K562 (cell line): ENCODE data around the gene SNX3. TPM values are rescaled to one million over a fixed set of nuclear protein-coding genes. Genes with fewer than 3 reads are reported as not detected.

Experiments
- BRCA1 ChIP-seq, 2 experiments: fragments of 450-650 bp in 1 of 2; sonication (generic) in 1 of 2; formaldehyde crosslinking in 1 of 2; IDR thresholded peaks; 2 replicates each; pipeline versions ENCODE4 v1.5.0 to v1.6.1; 2017 to 2020; ENCODE audit warnings: mild to moderate bottlenecking in 1 of 2, missing genetic modification reagents in 1 of 2
- EGR1 ChIP-seq: fragments of 450-650 bp; conservative IDR thresholded peaks from 2 replicates; pipeline ENCODE4 v1.6.1; 2017; ENCODE audit warnings: mild to moderate bottlenecking
- GABPB2 ChIP-seq: fragments of 250-450 bp; sonication (Bioruptor Pico); conservative IDR thresholded peaks from 2 replicates; pipeline ENCODE4 v1.5.1; 2021; ENCODE audit warnings: mild to moderate bottlenecking
- KDM4B ChIP-seq, 2 experiments: fragments of 450-650 bp in 1 of 2; sonication (generic) in 1 of 2; IDR thresholded peaks; 2 replicates each; pipeline ENCODE4 v1.6.1; 2016 to 2017; ENCODE audit warnings: borderline replicate concordance in 2 of 2, antibody characterized with exemption in 1 of 2, low read depth in 1 of 2, mild to moderate bottlenecking in 1 of 2
- NONO ChIP-seq, 2 experiments: fragments of 200-400 bp in 1 of 2; fragments of 450-650 bp in 1 of 2; formaldehyde crosslinking in 1 of 2; IDR thresholded peaks; 2 replicates each; pipeline ENCODE4 v1.6.1; 2017; ENCODE audit warnings: low read depth in 2 of 2, mild to moderate bottlenecking in 2 of 2, moderate library complexity in 2 of 2, low read length in 1 of 2
- RBBP5 ChIP-seq: fragments of 200-600 bp; sonication (generic); IDR thresholded peaks from 2 replicates; pipeline ENCODE4 v1.6.1; 2012; ENCODE audit warnings: borderline replicate concordance, mild to moderate bottlenecking, low read length, control low read depth, inconsistent platforms; ENCODE audit not compliant: insufficient read depth, poor library complexity, severe bottlenecking
- ZC3H11A ChIP-seq: IDR thresholded peaks from 2 replicates; pipeline ENCODE4 v1.6.1; 2012; ENCODE audit warnings: low read depth, low read length, improper control_type of control experiment
- polyA plus RNA-seq, 8 experiments: library from polyadenylated mRNA; depleted of rRNA in 4 of 8; stranded (reverse) in 5 of 8; unstranded in 3 of 8; fragments of >200 nt; fragmentation: Nextera tagmentation in 2 of 8; fragmentation: Illumina TruSeq in 1 of 8; extraction: Ambion mirVana in 2 of 8; extraction: Trizol in 1 of 8; gene quantifications; 2 replicates each; pipeline versions ENCODE4 v1.2.1 to v1.2.3, GENCODE V29; 2011 to 2014; ENCODE audit warnings: inconsistent platforms in 1 of 8, missing spikeins in 1 of 8
- total RNA-seq, 7 experiments: library from RNA; depleted of rRNA in 6 of 7; stranded (reverse); fragments of >200 nt in 6 of 7; fragmentation: Illumina TruSeq in 2 of 7; extraction: Trizol in 2 of 7; gene quantifications; 2 replicates each; pipeline versions ENCODE4 v1.2.1 to v1.2.3, GENCODE V29; 2011 to 2021; ENCODE audit warnings: low replicate concordance in 1 of 7
- TF ChIP-seq, protein P1 (sequence below): fragments of 250-450 bp; sonication (Bioruptor Pico); IDR thresholded peaks from 2 replicates; pipeline ENCODE4 v1.4.0; 2020; ENCODE audit warnings: mild to moderate bottlenecking, moderate library complexity

SNX3 gene
- total and polyA plus RNA-seq, 9 of the 15 experiments (the other 6 are each of a cell fraction or from before 2014, with no cell fraction given): 48.9 to 410 (median 159) TPM

DNA sequence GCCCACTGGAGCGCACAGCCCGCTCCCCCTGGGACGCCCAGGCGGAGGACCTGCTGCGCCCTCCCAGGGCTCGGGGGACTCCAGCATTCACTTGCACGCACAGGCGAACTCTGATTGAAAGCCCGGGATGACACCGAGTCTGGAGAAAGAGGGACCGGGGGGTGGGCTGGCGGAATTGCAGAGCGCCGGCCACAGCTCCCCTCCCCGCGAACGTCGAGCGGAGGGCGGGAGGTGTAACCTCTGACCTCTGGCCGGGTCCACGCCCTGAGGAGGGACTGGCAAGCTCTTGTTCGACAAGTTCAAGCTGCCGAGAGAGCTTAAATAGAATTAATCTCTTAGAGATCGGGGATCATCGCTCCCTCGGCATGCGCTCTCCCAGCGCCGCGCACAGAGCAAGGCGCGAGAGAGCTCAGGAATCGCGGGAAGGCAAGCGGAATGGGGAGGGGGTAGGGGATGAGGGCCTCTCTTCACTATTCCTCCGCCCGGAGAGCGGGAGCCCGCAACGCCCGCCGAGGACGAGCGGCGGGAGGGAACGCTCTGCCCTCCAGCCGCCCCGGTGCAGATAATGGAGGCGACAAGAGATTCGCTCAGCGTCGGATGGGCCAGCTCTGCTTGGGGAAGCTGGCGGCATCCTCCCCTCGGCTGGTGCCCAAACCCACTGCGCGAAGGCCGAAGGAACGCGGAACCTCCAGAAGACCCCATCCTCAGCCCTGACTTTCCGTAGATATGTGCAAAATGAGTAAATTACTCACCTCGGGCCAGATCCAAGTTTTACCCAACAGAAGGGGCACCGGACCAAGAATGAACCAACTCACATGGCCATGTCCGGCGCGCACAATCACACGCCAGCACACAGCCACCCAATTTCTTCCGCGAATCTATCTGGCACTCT is 95.8 kb downstream of the SNX3 start (continued):
- TF ChIP-seq, protein P1, sequence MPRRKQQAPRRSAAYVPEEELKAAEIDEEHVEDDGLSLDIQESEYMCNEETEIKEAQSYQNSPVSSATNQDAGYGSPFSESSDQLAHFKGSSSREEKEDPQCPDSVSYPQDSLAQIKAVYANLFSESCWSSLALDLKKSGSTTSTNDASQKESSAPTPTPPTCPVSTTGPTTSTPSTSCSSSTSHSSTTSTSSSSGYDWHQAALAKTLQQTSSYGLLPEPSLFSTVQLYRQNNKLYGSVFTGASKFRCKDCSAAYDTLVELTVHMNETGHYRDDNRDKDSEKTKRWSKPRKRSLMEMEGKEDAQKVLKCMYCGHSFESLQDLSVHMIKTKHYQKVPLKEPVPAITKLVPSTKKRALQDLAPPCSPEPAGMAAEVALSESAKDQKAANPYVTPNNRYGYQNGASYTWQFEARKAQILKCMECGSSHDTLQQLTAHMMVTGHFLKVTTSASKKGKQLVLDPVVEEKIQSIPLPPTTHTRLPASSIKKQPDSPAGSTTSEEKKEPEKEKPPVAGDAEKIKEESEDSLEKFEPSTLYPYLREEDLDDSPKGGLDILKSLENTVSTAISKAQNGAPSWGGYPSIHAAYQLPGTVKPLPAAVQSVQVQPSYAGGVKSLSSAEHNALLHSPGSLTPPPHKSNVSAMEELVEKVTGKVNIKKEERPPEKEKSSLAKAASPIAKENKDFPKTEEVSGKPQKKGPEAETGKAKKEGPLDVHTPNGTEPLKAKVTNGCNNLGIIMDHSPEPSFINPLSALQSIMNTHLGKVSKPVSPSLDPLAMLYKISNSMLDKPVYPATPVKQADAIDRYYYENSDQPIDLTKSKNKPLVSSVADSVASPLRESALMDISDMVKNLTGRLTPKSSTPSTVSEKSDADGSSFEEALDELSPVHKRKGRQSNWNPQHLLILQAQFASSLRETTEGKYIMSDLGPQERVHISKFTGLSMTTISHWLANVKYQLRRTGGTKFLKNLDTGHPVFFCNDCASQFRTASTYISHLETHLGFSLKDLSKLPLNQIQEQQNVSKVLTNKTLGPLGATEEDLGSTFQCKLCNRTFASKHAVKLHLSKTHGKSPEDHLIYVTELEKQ (CRISPR knock-in tag): no peak
- no peak for TF ChIP-seq GABPB2 (CRISPR knock-in tag)
- no peak for TF ChIP-seq KDM4B (IDR thresholded peaks at IDR 0.05; ENCODE audit: borderline replicate concordance in 2 of 2, low read depth in 1 of 2)
- TF ChIP-seq BRCA1 (IDR thresholded peaks at IDR 0.05): no peak
- TF ChIP-seq BRCA1 (CRISPR knock-in tag; IDR thresholded peaks at IDR 0.05): no peak
- TF ChIP-seq EGR1: no peak
- TF ChIP-seq ZC3H11A: no peak
- TF ChIP-seq NONO (IDR thresholded peaks at IDR 0.05; ENCODE audit: low read depth in 2 of 2, low read length in 1 of 2): no peak
- TF ChIP-seq RBBP5: no peak
- TF ChIP-seq, all 486 proteins: peak for 0
